ENCODE measurements around the gene HSPA12A.

The HSPA12A gene

DNA sequence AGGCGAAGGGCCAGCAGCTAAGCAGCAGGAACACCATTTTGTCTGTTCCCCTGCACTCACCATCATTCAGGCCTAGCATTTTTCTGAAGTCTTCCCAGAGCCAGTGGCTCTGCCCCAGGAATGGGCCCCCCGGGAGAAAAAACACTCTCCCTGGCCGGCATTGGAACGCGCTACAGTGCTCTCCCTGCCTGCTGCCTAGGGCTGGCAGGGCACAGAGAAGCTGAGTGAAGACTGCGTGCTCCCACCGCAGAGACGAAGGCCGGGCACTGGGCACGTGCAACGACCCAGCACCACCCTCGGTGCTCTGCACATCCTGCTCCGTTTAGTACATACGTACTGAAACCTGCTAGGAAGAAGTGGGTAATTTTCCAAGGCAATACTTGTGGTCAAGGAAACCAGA, 34.4 kb downstream of the HSPA12A start:
- Histone ChIP-seq H3K4me2 (no peak overlapping the region), H3K27ac (no peak overlapping the region), H3K9me3 (replicated peaks in 1 of 11) (no peaks in the 10 kb centered on the region), H4K20me1 (no peaks in the 10 kb centered on the region), H3K4me1 (peaks cover 0 to 15% (median 7%) of the 10 kb centered on the region in 10 experiments; a peak in 8 of 20 replicates), H3K36me3 (no peaks in the 10 kb centered on the region), H3K9ac (no peak overlapping the region), H3K27me3 (no peaks in the 10 kb centered on the region), H3K4me3 (no peak overlapping the region)
- TF ChIP-seq Cebpa-rat (IDR thresholded peaks at IDR 0.05), result no peak

DNA sequence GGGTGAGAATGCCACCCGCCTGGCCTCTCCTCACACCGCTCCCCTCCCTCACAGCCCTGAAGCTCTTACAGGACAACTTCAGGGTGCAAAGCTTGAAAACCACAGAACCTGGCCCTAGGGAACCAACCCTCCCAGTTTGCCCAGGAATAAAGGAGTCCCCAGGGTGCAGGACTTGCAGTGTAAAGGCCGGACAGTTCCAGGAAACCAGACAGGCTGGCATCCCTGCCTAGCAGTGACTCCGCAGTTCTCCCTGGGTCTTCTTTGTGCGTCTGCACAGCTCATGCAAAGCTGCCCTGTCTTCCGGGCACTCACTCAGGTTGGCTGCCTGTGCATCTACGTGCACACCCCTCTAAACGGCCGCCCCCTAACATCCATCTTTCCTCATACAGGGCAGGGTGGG, 36.1 kb downstream of the HSPA12A start:
- no peaks in the 10 kb centered on the region for H3K9me3 ChIP-seq (replicated peaks in 1 of 11)
- no peak overlapping the region for H3K9ac ChIP-seq
- H3K4me3 ChIP-seq, result no peak overlapping the region
- no peak overlapping the region for H3K4me2 ChIP-seq
- no peaks in the 10 kb centered on the region for H4K20me1 ChIP-seq
- H3K4me1 ChIP-seq, result peaks cover 0 to 13% (median 7%) of the 10 kb centered on the region in 10 experiments; a peak in 8 of 20 replicates
- no peak overlapping the region for H3K27ac ChIP-seq
- TF ChIP-seq Cebpa-rat (IDR thresholded peaks at IDR 0.05), result no peak
- no peaks in the 10 kb centered on the region for H3K36me3 ChIP-seq
- H3K27me3 ChIP-seq, result no peaks in the 10 kb centered on the region

DNA sequence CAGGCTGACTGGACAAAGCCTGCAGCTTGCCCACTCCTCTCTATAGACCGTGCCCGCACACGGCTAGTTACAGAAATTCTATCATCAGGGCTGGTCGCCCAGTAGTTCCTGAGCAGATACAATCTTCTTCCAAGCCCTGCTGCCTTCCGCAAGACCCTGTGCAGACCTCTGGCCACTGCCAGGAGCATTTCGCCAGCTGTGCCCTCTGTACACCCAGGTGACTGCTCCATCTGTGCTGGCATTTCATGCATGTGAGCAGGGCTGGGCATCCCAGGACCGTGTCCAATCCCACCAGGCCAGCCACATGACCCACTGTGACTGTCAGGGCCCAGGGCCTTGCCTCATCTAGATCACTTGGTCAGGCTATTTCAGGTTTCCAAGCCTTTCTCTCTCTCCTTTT, 36.9 kb downstream of the HSPA12A start:
- no peak overlapping the region for H3K9ac ChIP-seq
- no peaks in the 10 kb centered on the region for H3K9me3 ChIP-seq (replicated peaks in 1 of 11)
- H3K4me2 ChIP-seq, result no peak overlapping the region
- H3K4me3 ChIP-seq, result no peak overlapping the region
- TF ChIP-seq Cebpa-rat (IDR thresholded peaks at IDR 0.05), result no peak
- H3K4me1 ChIP-seq, result peaks cover 0 to 6% (median 2%) of the 10 kb centered on the region in 10 experiments; a peak in 6 of 20 replicates
- H3K27ac ChIP-seq, result no peak overlapping the region
- H3K36me3 ChIP-seq, result no peaks in the 10 kb centered on the region
- no peaks in the 10 kb centered on the region for H4K20me1 ChIP-seq
- H3K27me3 ChIP-seq, result no peaks in the 10 kb centered on the region

DNA sequence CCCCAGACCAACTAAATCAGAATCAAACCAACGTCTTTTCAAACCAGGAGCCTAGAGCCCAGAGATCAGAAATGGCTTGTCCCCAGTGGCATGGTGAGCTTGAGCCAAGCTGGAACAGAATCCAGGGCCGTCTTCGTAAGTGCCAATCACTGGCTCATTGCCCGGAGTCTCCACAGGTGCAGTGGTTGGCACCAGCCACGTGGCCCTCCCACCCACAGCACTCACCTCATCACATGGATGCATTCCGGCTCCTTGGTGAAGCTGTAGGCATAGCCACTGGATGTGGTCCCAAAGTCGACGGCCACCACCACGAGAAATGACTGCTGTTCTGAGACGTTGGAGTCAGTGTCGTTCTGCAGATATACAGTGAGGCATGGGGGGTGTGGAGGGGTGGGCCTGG, 37.4 kb downstream of the HSPA12A start:
- TF ChIP-seq Cebpa-rat (IDR thresholded peaks at IDR 0.05), result no peak
- H3K4me3 ChIP-seq, result no peak overlapping the region
- H4K20me1 ChIP-seq, result no peaks in the 10 kb centered on the region
- no peak overlapping the region for H3K4me2 ChIP-seq
- H3K36me3 ChIP-seq, result no peaks in the 10 kb centered on the region
- no peak overlapping the region for H3K27ac ChIP-seq
- H3K27me3 ChIP-seq, result no peaks in the 10 kb centered on the region
- no peak overlapping the region for H3K9ac ChIP-seq
- no peaks in the 10 kb centered on the region for H3K9me3 ChIP-seq (replicated peaks in 1 of 11)
- H3K4me1 ChIP-seq, result peaks cover 0 to under 1% (median 0%) of the 10 kb centered on the region in 10 experiments; a peak in 1 of 20 replicates

DNA sequence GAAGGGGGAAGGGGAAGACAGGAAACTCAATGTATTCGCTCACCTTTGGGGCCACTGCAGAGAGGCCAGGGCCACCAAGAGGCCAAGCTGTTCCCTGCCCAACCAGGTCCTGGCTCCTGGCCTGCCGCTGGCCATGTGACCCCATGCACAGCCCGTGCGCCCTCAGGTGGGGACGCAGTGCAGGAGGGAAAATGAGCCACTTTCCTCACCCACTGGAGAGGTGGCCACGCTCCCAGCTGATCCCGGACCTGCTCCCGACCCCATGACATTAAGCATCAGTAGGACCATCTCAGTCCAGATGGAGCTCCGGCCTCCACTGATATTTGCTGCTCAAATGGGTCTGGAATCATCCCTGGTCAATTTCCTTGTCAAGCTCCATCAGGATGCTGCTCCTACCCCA, 40.2 kb downstream of the HSPA12A start:
- Histone ChIP-seq H3K27ac (no peak overlapping the region), H3K36me3 (no peaks in the 10 kb centered on the region), H3K27me3 (no peaks in the 10 kb centered on the region), H3K4me3 (no peak overlapping the region), H4K20me1 (no peaks in the 10 kb centered on the region), H3K9me3 (replicated peaks in 1 of 11) (no peaks in the 10 kb centered on the region), H3K9ac (no peak overlapping the region), H3K4me2 (no peak overlapping the region), H3K4me1 (no peaks in the 10 kb centered on the region)
- TF ChIP-seq Cebpa-rat (IDR thresholded peaks at IDR 0.05), result no peak

DNA sequence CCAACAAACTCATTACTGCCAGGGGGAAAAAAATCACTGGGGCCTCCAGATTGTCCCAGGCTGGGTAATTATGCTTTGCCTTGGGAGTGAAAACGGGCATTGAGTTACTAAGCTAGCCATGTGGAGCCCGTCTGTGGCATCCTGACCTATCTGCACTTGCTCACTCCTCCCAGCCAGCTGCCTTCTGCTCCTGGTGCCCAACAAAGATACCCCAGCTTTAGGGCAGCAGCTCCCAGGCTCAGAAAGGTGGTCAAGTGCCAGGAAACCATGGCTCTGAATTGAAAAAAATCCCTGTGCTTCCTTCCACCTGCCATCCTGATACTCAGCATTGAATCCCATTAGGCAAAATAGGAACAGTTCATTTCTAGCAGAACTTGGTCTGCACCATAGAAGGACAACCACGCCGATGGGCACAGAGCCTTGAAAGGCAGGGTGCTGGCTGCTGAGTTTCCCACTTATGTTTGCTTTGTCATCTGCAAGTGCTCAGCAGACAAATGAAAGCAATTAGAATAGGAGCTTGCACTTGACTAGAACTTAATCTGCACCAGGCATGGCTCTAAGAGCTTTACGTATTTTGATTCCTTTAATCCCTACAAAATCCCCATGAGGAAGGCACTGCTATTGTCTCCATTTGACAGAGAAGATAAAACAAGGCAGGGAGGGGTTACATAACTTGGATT, 42.8 kb downstream of the HSPA12A start:
- no peak overlapping the region for H3K9ac ChIP-seq
- peaks cover 0 to 11% (median 8%) of the 10 kb centered on the region in 11 experiments; a peak in 12 of 22 replicates for H3K9me3 ChIP-seq (replicated peaks in 1 of 11)
- no peak overlapping the region for H3K4me2 ChIP-seq
- no peak for TF ChIP-seq Cebpa-rat (IDR thresholded peaks at IDR 0.05)
- no peaks in the 10 kb centered on the region for H3K36me3 ChIP-seq
- no peaks in the 10 kb centered on the region for H4K20me1 ChIP-seq
- H3K27ac ChIP-seq, result no peak overlapping the region
- H3K4me3 ChIP-seq, result no peak overlapping the region
- H3K4me1 ChIP-seq, result no peaks in the 10 kb centered on the region
- no peaks in the 10 kb centered on the region for H3K27me3 ChIP-seq

DNA sequence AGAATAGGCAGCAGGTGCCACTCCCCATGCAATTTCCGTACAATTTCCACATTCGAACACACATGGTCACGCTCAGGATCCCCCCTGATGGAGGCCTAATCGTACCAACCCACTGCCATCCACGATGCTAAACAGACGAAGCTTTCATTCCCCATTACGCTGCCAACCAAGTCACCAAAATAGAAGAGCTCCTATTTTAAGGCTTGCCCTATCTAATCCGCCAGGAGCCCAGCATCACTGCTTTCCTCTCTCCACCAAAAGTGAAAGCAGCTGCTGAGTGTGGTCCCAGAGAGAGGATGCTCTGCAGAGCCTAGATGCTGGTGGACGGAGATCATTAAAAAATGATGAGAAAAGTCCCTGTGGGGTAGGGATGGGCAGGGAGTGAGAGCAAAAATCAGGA, 43.3 kb downstream of the HSPA12A start:
- H3K9ac ChIP-seq, result no peak overlapping the region
- H3K36me3 ChIP-seq, result no peaks in the 10 kb centered on the region
- no peak overlapping the region for H3K4me3 ChIP-seq
- no peak for TF ChIP-seq Cebpa-rat (IDR thresholded peaks at IDR 0.05)
- no peak overlapping the region for H3K27ac ChIP-seq
- H4K20me1 ChIP-seq, result no peaks in the 10 kb centered on the region
- peaks cover 0 to 11% (median 8%) of the 10 kb centered on the region in 11 experiments; a peak in 12 of 22 replicates for H3K9me3 ChIP-seq (replicated peaks in 1 of 11)
- H3K4me1 ChIP-seq, result no peaks in the 10 kb centered on the region
- no peaks in the 10 kb centered on the region for H3K27me3 ChIP-seq
- no peak overlapping the region for H3K4me2 ChIP-seq

DNA sequence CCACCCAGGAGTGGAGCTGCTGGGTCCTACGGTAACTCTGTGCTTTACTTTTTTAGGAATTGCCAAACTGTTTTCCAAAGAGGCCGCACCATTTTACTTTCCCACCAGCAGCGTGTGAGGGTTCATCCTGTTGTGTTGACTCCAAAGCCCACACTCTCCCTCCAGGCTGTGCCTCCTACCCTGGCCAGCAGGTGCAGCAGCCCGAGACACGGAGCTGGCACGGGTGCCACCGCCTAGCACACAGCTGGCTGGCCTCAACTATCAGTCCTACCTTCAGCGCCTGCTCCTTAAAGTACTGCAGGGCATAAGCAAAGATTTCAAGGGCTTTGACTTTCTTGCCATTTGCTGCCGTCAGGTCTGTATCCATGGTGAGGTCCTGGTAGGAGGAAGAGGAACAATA, 44.0 kb downstream of the HSPA12A start:
- Histone ChIP-seq H3K4me2 (no peak overlapping the region), H3K9ac (no peak overlapping the region), H3K36me3 (no peaks in the 10 kb centered on the region), H3K27ac (no peak overlapping the region), H3K27me3 (no peaks in the 10 kb centered on the region), H4K20me1 (no peaks in the 10 kb centered on the region), H3K9me3 (replicated peaks in 1 of 11) (peaks cover 0 to 11% (median 8%) of the 10 kb centered on the region in 11 experiments; a peak in 12 of 22 replicates), H3K4me3 (no peak overlapping the region), H3K4me1 (no peaks in the 10 kb centered on the region)
- no peak for TF ChIP-seq Cebpa-rat (IDR thresholded peaks at IDR 0.05)

DNA sequence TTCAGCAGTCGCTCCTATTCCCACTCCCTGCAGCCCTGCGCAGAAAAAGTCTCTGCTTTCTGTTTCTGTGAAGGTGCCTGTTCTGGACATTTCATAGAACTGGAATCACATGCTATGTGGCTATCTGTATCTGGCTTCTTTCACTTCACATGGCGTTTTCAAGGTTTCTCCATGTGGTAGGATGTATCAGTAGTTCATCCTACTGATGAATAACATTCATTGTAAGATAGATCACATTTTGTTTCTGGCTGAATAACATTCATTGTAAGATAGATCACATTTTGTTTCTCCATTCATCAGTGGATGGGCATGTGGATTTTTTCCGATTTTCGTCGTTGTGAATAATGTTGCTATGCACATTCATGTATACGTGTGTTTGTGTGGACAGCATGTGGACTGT, 44.5 kb downstream of the HSPA12A start:
- Histone ChIP-seq H3K4me2 (no peak overlapping the region), H3K27me3 (no peaks in the 10 kb centered on the region), H3K9ac (no peak overlapping the region), H4K20me1 (no peaks in the 10 kb centered on the region), H3K36me3 (no peaks in the 10 kb centered on the region), H3K9me3 (replicated peaks in 1 of 11) (peaks cover 0 to 11% (median 8%) of the 10 kb centered on the region in 11 experiments; a peak in 12 of 22 replicates), H3K27ac (no peak overlapping the region), H3K4me3 (no peak overlapping the region), H3K4me1 (no peaks in the 10 kb centered on the region)
- TF ChIP-seq Cebpa-rat (IDR thresholded peaks at IDR 0.05), result no peak

DNA sequence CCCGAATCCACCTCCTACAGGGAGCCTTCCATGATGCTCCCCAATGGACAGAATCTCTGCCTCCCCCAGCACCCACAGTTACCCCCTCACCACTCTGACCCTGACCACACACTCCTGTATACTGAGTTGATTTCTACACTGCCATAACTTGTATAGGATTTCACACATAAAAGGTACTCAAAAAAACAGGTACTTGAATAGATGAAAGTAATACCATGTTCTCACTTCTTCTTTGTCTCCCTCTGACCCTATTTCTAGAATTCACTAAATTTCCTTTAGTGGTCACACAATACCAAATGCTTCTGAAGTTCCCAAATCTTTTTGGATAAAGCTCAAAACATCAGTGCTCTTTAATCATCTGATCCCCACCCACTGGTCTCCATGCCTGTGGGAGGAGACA, 45.4 kb downstream of the HSPA12A start:
- H3K36me3 ChIP-seq, result no peaks in the 10 kb centered on the region

More for the DNA sequence above, 45.4 kb downstream of the HSPA12A start:
- Histone ChIP-seq H3K4me1 (no peaks in the 10 kb centered on the region), H3K9me3 (replicated peaks in 1 of 11) (peaks cover 0 to 11% (median 8%) of the 10 kb centered on the region in 11 experiments; a peak in 12 of 22 replicates), H3K27ac (no peak overlapping the region), H3K4me2 (no peak overlapping the region), H3K9ac (no peak overlapping the region), H3K4me3 (no peak overlapping the region), H3K27me3 (no peaks in the 10 kb centered on the region), H4K20me1 (no peaks in the 10 kb centered on the region)
- no peak for TF ChIP-seq Cebpa-rat (IDR thresholded peaks at IDR 0.05)

Data from BLaER1 treated with 17β-estradiol and CSF1 and Interleukin-3, amounts not matched to agents 10 nM and 100 nM (cell line).